H1 (cell line): ENCODE measurements around the gene CACNA1G. TPM values are rescaled to one million over a fixed set of nuclear protein-coding genes. Genes with fewer than 3 reads are reported as not detected.

Source experiments
- CEBPB ChIP-seq: IDR thresholded peaks from 2 replicates; pipeline ENCODE4 v1.6.1; 2012; ENCODE audit warnings: low read depth, low read length
- CHD2 ChIP-seq: IDR thresholded peaks from 2 replicates; pipeline ENCODE4 v1.6.1; 2012; ENCODE audit warnings: low read length, improper control_type of control experiment
- JUND ChIP-seq: IDR thresholded peaks from 2 replicates; pipeline ENCODE4 v1.6.1; 2011; ENCODE audit warnings: mild to moderate bottlenecking, improper control_type of control experiment, low read length
- NRF1 ChIP-seq: IDR thresholded peaks from 2 replicates; pipeline ENCODE4 v1.6.1; 2011; ENCODE audit warnings: mild to moderate bottlenecking, low read depth, low read length, improper control_type of control experiment
- SRF ChIP-seq: IDR thresholded peaks from 2 replicates; pipeline ENCODE4 v1.6.1; 2011; ENCODE audit warnings: mild to moderate bottlenecking, low read depth, low read length, moderate library complexity
- polyA plus RNA-seq, 7 experiments: library from polyadenylated mRNA; depleted of rRNA in 3 of 7; stranded (reverse) in 5 of 7; unstranded in 2 of 7; fragments of >200 nt in 5 of 7; fragments of 200-250 nt in 2 of 7; gene quantifications; 1 replicate in 5 of 7; 2 replicates in 1 of 7; 4 replicates in 1 of 7; pipeline versions ENCODE4 v1.2.1 to v1.2.3, GENCODE V29; 2011 to 2013; ENCODE audit warnings: missing spikeins in 2 of 7, mixed read lengths in 2 of 7
- total RNA-seq: library from RNA; stranded (reverse); fragmentation: NEBNext Ultra II Directional; extraction: Animal tissue kit (Norgen Biotek cat#: 25700); gene quantifications from 2 replicates; pipeline ENCODE4 v1.2.1, GENCODE V29; 2021
- TF ChIP-seq, protein P1 (sequence below): fragments of 300-600 bp; sonication (generic); IDR thresholded peaks from 2 replicates; pipeline ENCODE4 v1.7.1; 2012; ENCODE audit warnings: low read length, moderate library complexity, mild to moderate bottlenecking, inconsistent platforms; ENCODE audit not compliant: insufficient replicate concordance

The CACNA1G gene
- total and polyA plus RNA-seq, 2 of the 8 experiments (the other 6 are each of a cell fraction or from before 2014, with no cell fraction given), result 2.9 to 4.9 TPM

DNA sequence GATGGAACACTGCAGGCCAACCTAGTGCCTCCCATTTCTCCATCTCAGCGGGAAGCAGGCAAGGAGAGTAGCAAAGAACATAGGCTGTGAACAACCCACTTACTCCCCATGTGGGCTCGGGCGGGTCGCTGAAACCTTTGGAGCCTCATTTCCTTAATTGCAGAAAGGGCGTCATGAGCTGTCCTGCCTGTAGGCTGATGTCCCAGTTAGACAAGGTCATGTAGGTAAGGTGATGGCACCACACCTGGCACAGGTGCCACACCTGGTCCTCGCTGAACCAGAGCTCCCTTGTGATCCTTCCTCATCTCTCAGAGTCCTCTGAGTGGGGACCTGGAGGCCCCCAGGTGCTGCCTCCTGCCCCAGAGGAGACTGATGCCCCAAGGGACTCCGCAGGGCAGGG lies 97.1 kb downstream of the CACNA1G start (continued):
- TF ChIP-seq, protein P1, sequence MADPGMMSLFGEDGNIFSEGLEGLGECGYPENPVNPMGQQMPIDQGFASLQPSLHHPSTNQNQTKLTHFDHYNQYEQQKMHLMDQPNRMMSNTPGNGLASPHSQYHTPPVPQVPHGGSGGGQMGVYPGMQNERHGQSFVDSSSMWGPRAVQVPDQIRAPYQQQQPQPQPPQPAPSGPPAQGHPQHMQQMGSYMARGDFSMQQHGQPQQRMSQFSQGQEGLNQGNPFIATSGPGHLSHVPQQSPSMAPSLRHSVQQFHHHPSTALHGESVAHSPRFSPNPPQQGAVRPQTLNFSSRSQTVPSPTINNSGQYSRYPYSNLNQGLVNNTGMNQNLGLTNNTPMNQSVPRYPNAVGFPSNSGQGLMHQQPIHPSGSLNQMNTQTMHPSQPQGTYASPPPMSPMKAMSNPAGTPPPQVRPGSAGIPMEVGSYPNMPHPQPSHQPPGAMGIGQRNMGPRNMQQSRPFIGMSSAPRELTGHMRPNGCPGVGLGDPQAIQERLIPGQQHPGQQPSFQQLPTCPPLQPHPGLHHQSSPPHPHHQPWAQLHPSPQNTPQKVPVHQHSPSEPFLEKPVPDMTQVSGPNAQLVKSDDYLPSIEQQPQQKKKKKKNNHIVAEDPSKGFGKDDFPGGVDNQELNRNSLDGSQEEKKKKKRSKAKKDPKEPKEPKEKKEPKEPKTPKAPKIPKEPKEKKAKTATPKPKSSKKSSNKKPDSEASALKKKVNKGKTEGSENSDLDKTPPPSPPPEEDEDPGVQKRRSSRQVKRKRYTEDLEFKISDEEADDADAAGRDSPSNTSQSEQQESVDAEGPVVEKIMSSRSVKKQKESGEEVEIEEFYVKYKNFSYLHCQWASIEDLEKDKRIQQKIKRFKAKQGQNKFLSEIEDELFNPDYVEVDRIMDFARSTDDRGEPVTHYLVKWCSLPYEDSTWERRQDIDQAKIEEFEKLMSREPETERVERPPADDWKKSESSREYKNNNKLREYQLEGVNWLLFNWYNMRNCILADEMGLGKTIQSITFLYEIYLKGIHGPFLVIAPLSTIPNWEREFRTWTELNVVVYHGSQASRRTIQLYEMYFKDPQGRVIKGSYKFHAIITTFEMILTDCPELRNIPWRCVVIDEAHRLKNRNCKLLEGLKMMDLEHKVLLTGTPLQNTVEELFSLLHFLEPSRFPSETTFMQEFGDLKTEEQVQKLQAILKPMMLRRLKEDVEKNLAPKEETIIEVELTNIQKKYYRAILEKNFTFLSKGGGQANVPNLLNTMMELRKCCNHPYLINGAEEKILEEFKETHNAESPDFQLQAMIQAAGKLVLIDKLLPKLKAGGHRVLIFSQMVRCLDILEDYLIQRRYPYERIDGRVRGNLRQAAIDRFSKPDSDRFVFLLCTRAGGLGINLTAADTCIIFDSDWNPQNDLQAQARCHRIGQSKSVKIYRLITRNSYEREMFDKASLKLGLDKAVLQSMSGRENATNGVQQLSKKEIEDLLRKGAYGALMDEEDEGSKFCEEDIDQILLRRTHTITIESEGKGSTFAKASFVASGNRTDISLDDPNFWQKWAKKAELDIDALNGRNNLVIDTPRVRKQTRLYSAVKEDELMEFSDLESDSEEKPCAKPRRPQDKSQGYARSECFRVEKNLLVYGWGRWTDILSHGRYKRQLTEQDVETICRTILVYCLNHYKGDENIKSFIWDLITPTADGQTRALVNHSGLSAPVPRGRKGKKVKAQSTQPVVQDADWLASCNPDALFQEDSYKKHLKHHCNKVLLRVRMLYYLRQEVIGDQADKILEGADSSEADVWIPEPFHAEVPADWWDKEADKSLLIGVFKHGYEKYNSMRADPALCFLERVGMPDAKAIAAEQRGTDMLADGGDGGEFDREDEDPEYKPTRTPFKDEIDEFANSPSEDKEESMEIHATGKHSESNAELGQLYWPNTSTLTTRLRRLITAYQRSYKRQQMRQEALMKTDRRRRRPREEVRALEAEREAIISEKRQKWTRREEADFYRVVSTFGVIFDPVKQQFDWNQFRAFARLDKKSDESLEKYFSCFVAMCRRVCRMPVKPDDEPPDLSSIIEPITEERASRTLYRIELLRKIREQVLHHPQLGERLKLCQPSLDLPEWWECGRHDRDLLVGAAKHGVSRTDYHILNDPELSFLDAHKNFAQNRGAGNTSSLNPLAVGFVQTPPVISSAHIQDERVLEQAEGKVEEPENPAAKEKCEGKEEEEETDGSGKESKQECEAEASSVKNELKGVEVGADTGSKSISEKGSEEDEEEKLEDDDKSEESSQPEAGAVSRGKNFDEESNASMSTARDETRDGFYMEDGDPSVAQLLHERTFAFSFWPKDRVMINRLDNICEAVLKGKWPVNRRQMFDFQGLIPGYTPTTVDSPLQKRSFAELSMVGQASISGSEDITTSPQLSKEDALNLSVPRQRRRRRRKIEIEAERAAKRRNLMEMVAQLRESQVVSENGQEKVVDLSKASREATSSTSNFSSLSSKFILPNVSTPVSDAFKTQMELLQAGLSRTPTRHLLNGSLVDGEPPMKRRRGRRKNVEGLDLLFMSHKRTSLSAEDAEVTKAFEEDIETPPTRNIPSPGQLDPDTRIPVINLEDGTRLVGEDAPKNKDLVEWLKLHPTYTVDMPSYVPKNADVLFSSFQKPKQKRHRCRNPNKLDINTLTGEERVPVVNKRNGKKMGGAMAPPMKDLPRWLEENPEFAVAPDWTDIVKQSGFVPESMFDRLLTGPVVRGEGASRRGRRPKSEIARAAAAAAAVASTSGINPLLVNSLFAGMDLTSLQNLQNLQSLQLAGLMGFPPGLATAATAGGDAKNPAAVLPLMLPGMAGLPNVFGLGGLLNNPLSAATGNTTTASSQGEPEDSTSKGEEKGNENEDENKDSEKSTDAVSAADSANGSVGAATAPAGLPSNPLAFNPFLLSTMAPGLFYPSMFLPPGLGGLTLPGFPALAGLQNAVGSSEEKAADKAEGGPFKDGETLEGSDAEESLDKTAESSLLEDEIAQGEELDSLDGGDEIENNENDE, result no peak
- TF ChIP-seq SRF, result no peak
- TF ChIP-seq JUND, result no peak
- TF ChIP-seq CHD2, result no peak
- no peak for TF ChIP-seq NRF1
- no peak for TF ChIP-seq CEBPB
